Activated naive CD8-positive, alpha-beta T cell treated with anti-CD3 and anti-CD28 coated beads, Interleukin-2, amount 10 ng/mL, durations not matched to agents 7 days and 5 days (primary cell): ENCODE data around the gene EME1. TPM values are rescaled to one million over a fixed set of nuclear protein-coding genes. Genes with fewer than 3 reads are reported as not detected.

Experiments
- total RNA-seq, 2 experiments: library from RNA; stranded (reverse); gene quantifications; one replicate each; pipeline ENCODE4 v1.2.3, GENCODE V29; 2021

EME1 gene
- total RNA-seq, 2 experiments from 2014 or later: 27.3 to 28.8 TPM

Other genes starting within 250 kb of the EME1 start
- gene SAMD14, start 243.1 kb upstream of the EME1 start, total RNA-seq: under 1 TPM; 0.11 to 0.19 TPM
- 100 to 1,000 TPM; 114 to 116 TPM for gene PPP1R9B, start 222.6 kb upstream of the EME1 start, total RNA-seq
- not detected for gene SGCA, start 207.2 kb upstream of the EME1 start, total RNA-seq
- under 1 TPM; 0.78 to 0.96 TPM for gene COL1A1, start 171.6 kb upstream of the EME1 start, total RNA-seq
- not detected for gene TMEM92, start 98.8 kb upstream of the EME1 start, total RNA-seq
- 10 to 100 TPM; 29.0 to 31.9 TPM for gene XYLT2, start 27.1 kb upstream of the EME1 start, total RNA-seq
- 10 to 100 TPM; 49.6 to 51.0 TPM for gene MRPL27, start within 50 bp of the EME1 start, total RNA-seq
- 10 to 100 TPM; 45.0 to 47.1 TPM for gene LRRC59, start 24.3 kb downstream of the EME1 start, total RNA-seq
- gene ACSF2, start 53.0 kb downstream of the EME1 start, total RNA-seq: 10 to 100 TPM; 42.1 to 45.0 TPM
- gene CHAD, start 95.7 kb downstream of the EME1 start, total RNA-seq: not detected
- gene RSAD1, start 105.6 kb downstream of the EME1 start, total RNA-seq: 10 to 100 TPM; 42.7 to 43.5 TPM
- gene MYCBPAP, start 135.2 kb downstream of the EME1 start, total RNA-seq: 1 to 10 TPM; 4.0 to 4.4 TPM
- not detected for gene EPN3, start 159.5 kb downstream of the EME1 start, total RNA-seq
- 10 to 100 TPM; 31.3 to 33.1 TPM for gene SPATA20, start 173.9 kb downstream of the EME1 start, total RNA-seq
- gene CACNA1G, start 187.5 kb downstream of the EME1 start, total RNA-seq: under 1 TPM in 1 of 2 experiments, not detected in 1; 0.11 TPM